Activated T-cell treated with anti-CD3 and anti-CD28 coated beads for 1 hour (primary cell): ENCODE measurements around the gene C1QL4.
"Not testable (repeated sequence)": the region's sequence is repeated elsewhere in the genome, so short reads cannot be mapped to it uniquely, and the experiment has no call there.

Source experiments
- DNase-seq: peaks from one replicate; pipeline ENCODE4 v3.0.0-alpha.2; 2020; ENCODE audit warnings: low read depth

Gene C1QL4

DNA sequence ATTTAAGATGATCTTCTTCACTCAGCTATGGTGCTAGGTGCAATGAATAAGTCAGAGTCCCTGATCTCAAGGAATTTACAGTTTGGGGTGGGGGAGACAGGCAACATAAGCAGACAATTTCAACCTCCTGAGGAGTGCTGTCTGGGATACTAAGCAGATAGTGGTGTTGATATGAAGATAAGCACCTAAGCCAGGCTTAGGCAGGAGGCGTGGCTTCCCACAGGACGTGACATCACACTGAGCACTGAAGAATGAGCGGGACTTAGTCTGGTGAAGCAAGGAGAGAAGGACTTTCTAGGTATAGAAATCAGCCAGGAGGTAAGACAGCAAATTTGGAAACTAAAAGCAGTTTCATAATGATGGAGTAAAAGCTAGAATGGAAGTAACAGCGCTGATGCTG is 35.2 kb downstream of the C1QL4 start:
- no peak for DNase-seq

DNA sequence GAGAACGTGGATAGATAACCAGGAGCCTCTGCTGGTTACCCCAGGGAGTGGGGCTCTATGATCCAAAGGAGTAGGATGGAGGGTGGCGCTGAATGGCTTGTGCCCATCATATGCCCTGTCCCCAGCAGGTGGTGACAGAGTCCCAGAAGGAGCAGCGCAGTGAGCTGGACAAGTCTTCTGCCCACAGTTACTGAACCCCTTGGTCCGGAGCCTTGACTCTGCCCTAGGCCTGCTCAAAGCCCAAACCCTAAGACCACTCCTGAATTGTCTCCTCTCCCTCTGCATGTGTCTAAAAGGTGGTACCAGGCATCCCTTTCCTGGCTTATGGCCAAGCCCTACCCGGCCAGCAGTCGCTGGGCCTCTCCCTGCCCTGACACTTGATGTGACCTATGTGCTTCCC is 38.8 kb downstream of the C1QL4 start:
- DNase-seq = no peak

DNA sequence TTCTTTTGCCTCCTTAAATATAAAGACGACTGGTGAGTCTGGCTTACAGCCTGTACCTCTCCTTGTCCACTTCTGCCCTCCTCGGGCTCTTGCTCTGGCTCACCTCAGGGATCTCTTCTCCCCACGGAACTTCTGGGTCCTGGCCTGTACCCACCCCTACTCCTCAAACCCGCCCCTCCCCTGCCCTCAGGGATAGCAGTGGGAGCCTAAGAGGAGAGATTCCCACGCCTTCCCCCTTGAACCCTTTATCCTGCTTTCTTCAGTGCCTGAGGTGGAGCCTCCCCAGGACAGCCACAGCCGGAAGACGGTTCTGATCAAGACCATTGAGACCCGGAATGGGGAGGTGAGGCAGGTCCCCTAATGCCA is 39.3 kb downstream of the C1QL4 start:
- no peak for DNase-seq

DNA sequence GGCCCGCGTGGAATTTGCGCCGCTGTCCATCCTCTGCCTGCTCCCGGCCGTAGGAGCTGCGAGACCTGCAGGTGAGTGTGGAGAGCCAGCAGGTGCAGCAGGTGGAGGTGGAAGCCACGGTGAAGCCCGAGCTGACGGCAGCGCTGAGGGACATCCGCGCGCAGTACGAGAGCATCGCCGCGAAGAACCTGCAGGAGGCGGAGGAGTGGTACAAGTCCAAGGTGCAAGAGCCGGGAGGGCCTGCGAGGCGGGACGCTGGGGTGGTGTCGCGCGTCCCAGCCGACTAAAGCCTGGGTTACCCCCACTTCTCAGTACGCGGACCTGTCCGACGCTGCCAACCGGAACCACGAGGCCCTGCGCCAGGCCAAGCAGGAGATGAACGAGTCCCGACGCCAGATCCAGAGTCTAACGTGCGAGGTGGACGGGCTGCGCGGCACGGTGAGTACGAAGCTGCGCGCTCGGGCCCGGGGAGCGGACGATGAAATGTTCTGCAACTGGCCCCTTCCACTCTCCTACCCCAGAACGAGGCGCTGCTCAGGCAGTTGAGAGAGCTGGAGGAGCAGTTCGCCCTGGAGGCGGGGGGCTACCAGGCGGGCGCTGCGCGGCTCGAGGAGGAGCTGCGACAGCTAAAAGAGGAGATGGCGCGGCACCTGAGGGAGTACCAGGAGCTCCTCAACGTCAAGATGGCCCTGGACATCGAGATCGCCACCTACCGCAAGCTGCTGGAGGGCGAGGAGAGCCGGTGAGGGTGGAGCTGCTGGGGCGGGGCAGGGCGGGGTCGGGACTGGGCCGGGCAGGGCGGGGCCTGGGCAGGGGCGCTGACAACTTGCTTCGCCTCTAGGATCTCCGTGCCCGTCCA is 39.9 kb downstream of the C1QL4 start:
- DNase-seq = no peak

DNA sequence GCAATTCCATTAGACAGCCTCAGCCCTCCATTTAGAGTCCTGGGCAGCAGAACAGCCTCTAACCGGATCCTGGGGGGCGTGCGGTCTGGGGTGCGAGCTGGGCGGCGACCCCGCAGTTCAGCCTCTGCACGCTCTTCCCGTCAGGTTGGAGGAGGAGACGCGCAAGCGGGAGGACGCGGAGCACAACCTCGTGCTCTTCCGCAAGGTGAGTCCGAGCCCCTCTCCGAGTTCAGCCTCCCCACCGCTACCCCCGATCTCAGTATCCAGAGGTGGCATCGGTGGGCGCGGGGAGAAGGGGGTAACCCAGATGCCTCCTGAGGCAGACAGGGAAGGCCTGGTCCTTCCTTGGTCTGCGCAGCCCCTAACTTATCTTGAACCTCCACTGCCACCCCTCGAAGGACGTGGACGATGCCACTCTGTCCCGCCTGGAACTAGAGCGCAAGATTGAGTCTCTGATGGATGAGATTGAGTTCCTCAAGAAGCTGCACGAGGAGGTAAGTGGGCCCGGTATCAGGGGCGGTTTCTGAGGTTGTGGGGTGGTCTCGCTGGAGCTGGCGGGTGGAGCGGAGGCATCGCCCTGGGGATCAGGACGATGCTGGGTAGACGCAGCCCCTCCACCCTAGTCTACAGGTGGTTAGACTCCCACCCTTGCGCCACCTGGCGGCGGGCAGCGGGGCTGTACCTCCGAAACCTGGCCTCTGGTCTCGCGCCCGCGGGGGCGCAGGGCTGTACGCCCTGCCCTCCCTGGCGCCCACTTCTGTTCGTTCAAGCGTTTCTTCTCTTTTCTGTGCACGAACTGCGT is 40.8 kb downstream of the C1QL4 start:
- peak; percentile 51 for DNase-seq

DNA sequence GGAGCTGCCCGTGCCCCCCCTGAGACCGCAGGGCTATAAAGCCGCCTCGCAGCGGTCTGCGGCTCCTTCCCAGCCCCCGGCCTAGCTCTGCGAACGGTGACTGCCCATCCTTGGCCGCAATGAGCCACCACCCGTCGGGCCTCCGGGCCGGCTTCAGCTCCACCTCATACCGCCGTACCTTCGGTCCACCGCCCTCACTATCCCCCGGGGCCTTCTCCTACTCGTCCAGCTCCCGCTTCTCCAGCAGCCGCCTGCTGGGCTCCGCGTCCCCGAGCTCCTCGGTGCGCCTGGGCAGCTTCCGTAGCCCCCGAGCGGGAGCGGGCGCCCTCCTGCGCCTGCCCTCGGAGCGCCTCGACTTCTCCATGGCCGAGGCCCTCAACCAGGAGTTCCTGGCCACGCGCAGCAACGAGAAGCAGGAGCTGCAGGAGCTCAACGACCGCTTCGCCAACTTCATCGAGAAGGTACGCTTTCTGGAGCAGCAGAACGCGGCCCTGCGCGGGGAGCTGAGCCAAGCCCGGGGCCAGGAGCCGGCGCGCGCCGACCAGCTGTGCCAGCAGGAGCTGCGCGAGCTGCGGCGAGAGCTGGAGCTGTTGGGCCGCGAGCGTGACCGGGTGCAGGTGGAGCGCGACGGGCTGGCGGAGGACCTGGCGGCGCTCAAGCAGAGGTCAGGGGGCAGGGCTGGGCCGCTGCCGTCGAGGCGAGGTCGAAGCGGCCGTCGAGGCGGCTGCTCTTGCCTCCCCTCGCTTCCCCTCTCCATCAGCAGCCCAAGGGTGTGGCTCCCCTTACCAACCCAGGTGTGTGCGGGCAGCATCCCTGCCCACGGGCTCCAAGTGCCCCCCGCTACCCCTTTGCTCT is 41.7 kb downstream of the C1QL4 start, which contains the start of gene PRPH:
TSS of gene PRPH (plus strand) at position 66 of the 855 bp plus-strand sequence. CDS start at position 120, 54 bp downstream.
- no peak for DNase-seq

DNA sequence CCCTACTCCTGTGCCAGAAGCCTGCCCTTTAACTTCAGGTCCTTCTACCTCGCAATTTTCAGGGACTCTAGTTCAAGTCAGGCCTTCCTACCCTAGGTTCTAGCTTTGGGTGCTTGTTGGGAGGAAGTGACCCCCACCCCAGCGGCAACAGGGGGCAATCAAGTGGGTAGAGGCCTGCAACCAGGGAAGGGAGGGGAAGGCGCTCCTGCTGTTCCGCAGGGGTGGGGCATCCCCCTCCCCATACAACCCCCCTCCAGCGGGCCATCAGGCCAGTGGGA is 42.2 kb downstream of the C1QL4 start:
- DNase-seq = no peak

DNA sequence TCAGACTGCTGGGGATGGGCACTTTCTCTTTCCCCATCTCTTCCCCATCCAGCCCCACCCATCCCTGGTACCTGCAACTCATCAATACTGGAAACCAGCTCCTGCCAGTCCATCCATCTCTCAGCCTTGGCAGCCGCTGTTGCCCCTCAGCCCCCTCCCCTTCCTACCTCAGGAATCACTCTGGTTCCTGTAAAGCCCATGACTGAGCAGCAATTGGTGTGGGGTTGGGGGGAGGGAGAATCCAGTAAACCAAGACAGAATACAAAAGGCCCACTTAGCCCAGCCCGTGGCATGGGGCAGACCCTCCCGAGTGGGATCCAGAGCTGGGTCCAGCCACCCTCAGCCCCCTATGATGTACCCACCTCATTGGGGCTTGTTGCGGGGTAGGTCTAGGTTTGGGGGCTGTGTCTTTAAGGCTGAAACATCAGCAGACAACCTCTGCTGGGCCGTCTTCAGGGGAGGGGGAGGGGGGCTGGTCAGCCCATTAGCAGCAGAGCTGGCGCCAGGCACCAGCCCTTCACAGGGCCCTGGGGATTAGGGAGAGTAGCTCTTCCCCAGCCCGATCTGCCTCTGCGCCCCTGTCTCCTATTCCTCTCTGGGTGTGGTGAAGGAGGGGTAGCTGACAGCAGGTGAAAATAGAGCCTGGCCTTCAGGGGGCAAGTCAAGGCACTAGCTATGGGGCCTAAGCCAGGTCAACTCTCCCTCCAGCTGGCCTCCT is 42.7 kb downstream of the C1QL4 start:
- DNase-seq = no peak

DNA sequence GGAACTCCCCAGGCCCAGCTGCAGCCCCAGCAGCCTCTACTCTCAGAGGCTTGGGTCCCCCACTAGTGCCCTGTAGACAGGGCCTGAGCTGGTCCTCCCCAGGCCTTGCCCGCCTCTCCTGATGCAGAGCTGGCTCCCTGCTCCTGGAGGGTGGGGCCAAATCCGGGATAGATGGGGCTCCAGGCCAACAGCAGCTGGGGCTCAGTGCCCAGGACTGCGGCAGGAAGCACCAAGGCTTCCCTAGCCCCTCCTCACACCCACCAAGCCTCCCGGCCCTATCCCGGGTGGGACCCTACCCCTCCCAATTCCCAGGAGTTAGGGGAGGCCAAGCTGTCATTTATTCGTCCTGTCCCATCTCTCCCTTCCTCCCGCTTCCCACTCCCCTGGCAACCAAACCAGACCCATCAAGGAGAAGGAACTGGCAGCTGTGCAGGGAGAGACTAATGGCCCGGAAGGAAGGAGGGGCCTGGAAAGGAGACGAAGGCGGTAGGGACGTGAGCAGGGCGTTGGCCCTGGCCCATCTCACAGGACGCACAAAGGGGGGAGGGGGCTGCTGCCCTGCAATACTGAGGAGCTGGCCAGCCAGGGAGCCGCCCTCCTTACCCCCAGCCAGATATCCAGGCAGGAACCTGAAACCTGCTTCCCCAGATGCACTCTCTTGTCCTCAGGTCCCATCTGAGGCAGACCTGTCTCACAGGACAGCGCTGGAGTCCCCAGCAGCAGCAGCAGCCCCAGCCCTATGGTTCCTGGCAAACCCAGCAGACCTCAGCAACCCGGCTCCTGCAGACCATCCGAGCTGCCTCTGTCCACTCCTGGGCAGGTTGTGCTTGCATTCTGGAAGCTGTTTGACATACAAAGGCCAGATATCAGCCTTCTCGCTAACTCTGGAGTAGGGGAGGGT is 43.7 kb downstream of the C1QL4 start:
- DNase-seq = no peak

DNA sequence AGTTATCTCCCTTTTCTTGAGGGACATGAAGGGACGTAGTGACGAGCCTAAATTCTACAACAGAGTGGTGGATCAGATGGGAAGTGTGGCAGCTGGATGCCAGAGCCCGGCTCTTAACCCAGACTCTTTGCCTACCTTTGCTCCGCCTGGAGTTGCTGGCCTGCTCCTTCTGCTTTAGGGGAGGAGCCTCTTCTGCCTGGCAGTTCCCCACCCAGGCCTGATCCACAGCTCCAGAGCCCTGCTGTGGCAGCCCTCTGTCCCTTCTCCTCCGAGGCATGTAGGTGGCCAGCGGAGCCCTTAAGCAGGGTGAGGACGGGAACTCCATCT is 44.3 kb downstream of the C1QL4 start:
- no peak for DNase-seq

DNA sequence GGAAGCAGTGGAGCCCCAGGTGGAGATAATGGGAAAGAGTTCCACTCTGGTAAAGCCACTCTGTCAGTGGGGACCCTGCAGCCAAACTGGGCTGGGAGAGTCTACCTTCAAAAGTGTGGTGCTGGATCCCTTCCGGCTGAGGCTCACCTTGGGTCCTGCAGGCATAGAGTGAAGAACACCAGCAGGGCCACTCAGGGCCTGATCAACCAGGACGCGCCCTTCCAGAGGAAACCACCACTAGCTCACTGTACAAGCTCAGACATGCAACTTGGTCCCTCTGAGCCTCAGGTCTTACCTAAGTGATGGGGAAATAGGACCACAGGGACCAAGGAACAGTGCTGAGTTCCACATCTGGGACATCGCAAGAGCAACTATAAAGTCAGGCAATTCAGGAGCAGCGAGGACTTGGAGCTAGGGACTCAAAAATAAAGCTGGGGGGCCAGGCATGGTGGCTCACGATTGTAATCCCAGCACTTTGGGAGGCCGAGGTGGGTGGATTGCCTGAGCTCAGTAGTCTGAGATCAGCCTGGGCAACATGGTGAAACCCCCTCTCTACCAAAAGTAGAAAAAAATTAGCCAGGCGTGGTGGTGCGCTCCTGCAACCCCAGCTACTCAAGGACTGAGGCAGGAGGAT is 47.9 kb downstream of the C1QL4 start:
- DNase-seq = no peak

DNA sequence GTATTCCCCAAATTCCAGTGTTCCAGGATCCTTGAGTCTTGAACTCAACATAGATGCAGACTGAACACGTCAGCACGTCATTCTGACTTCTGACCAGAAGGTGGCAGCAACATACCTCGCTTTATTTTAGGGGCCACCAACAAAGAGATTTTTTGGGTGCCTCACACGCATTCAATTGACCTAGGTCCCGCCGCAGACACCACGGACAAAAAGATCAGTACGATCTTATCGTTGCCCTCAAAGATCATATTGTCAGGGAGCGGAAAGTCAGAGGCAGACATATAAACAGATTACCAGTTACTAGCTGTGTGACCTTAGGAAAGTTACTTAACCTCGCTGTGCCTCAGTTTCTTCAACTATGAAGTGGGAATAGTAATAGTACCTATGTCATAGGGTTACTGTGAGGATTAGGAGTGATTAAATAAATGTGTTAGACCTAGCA is 48.6 kb downstream of the C1QL4 start:
- peak; percentile 54 for DNase-seq

DNA sequence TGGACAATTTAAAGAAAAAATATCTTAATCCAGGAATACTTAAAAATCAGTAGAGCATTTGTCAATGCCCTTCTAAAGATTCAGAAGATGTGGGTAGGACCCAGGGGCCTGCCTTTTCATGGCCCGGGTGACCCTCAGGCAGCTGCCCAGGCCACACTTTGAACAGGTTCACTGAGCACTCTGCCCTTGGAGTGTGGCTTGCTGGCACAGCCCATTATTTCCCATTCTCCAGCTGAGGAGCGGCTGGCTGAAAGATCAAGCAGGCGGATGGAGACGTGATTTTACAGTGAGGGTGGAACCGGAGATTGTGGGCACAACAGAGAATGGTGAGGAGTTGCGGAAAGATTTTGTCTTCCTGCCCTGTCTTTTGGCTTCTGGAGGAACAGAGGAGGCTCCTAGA is 49.1 kb downstream of the C1QL4 start:
- no peak for DNase-seq

DNA sequence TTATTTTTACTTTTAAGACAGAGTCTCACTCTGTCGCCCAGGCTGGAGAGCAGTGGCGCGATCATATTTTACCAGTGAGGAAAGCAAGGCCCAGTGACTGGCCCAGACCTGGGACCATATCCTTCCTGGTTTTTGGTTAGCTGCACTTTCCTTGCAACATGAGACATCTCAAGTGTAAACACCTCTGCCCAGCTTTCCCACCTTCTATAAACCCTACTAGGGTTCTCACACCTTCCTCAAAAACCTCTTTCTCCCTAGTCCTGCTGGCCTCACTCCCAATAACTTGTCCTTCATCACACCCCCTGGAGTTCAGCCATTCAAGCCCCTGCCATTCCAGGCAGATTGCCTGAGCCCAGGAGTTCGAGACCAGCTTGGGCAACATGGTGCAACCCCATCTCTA is 52.3 kb downstream of the C1QL4 start:
- DNase-seq = no peak

DNA sequence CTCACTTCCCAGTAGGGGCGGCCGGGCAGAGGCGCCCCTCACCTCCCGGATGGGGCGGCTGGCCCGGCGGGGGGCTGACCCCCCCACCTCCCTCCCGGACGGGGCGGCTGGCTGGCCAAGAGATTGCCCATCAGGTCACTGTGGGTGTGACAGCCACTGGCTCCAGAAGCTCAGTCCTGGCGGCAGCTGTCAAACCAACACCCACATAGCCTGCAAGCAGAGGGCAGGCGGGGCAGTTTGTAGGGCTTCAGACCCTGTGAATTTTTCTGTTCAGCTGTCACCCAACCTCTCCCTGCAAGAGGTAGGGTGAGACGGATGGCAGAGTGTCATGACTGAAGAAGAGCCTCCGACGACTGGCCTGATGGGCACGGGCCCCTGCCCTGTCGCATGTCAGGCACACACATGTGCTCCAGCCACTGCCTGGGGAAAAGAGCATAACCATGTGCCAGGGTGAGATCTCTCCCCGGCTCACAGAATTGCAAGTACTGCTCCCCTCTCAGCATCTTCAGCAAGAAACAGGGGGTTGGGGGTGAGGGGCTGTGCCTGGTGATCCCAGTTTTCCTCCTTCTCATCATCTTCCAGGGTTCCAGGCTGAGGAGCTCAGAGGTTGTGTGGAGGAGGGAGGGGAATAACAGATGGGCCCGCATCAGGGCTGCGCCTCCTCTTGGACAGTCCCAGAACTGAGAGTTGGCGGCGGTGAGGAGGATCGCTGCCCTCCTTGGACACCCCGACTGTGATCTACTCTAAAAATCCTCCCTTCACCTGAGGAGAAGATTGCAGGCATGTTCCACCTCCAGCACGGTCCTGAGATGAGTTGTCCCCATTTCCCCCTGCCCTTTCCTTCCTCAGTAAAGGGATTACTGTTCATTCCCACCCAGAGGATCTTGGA is 53.2 kb downstream of the C1QL4 start:
- no peak for DNase-seq

DNA sequence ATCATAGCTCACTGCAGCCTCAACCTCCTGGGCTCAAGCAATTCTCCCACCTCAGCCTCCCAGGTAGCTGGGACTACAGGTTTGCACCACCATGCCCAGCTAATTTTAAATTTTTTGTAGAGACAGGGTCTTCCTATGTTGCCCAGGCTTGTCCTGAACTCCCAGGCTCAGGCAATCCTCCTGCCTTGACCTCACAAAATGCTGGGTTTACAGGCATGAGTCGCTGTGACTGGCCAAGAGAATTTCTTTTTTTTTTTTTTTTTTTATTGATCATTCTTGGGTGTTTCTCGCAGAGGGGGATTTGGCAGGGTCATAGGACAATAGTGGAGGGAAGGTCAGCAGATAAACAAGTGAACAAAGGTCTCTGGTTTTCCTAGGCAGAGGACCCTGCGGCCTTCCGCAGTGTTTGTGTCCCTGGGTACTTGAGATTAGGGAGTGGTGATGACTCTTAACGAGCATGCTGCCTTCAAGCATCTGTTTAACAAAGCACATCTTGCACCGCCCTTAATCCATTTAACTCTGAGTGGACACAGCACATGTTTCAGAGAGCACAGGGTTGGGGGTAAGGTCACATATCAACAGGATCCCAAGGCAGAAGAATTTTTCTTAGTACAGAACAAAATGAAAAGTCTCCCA is 54.1 kb downstream of the C1QL4 start:
- DNase-seq = not testable (repeated sequence)
